ENCODE data around the gene LCN6. TPM values are rescaled to one million over a fixed set of nuclear protein-coding genes. Genes with fewer than 3 reads are reported as not detected.

LCN6 gene
- total and polyA plus RNA-seq, 9 of the 15 experiments (the other 6 are each of a cell fraction or from before 2014, with no cell fraction given) = 0.10 to 0.45 (median 0.37) TPM; not detected in 5

DNA sequence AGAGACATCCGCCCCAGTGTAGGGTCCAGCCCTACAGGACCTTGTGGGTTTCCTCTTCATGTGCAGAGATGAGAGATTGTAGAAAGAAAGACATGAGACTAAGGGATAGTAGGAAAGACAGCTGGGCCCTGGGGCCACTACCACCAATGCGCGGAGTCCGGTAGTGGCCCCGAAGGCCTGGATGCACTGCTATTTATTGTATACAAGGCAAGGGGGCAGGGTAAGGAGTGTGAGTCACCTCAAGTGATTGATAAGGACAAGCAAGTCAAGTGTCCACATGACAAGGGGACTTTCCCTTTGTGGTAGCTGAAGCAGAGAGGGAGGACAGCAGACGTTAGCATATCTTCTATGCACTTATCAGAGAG, 36.7 kb upstream of the LCN6 start (continued):
- TF ChIP-seq, protein P1, sequence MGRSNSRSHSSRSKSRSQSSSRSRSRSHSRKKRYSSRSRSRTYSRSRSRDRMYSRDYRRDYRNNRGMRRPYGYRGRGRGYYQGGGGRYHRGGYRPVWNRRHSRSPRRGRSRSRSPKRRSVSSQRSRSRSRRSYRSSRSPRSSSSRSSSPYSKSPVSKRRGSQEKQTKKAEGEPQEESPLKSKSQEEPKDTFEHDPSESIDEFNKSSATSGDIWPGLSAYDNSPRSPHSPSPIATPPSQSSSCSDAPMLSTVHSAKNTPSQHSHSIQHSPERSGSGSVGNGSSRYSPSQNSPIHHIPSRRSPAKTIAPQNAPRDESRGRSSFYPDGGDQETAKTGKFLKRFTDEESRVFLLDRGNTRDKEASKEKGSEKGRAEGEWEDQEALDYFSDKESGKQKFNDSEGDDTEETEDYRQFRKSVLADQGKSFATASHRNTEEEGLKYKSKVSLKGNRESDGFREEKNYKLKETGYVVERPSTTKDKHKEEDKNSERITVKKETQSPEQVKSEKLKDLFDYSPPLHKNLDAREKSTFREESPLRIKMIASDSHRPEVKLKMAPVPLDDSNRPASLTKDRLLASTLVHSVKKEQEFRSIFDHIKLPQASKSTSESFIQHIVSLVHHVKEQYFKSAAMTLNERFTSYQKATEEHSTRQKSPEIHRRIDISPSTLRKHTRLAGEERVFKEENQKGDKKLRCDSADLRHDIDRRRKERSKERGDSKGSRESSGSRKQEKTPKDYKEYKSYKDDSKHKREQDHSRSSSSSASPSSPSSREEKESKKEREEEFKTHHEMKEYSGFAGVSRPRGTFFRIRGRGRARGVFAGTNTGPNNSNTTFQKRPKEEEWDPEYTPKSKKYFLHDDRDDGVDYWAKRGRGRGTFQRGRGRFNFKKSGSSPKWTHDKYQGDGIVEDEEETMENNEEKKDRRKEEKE (IDR thresholded peaks at IDR 0.05; ENCODE audit: borderline replicate concordance in 1 of 2, control insufficient read depth in 1 of 2, low read depth in 2 of 2, low read length in 1 of 2) = no peak
- no peak for TF ChIP-seq ELF2 (CRISPR knock-in tag; IDR thresholded peaks at IDR 0.05)
- no peak for TF ChIP-seq POLR3G (IDR thresholded peaks at IDR 0.05; ENCODE audit: extremely low read depth, insufficient read length, insufficient replicate concordance)
- no peak for TF ChIP-seq CHD2 (IDR thresholded peaks at IDR 0.05; ENCODE audit: low read depth, low read length)
- TF ChIP-seq NCOA4 (IDR thresholded peaks at IDR 0.05; ENCODE audit: partially characterized antibody) = no peak
- TF ChIP-seq NFRKB (IDR thresholded peaks at IDR 0.05; ENCODE audit: low read depth) = no peak
- no peak for TF ChIP-seq NFYB (IDR thresholded peaks at IDR 0.05; ENCODE audit: extremely low read depth, insufficient read length)
- TF ChIP-seq RUNX1 (IDR thresholded peaks at IDR 0.05; ENCODE audit: low read depth) = no peak
- peak; percentile 51 for TF ChIP-seq EP300 (IDR thresholded peaks at IDR 0.05; ENCODE audit: low read length)
- no peak for TF ChIP-seq SMAD1 (IDR thresholded peaks at IDR 0.05; ENCODE audit: low read depth, low read length, partially characterized antibody)
- TF ChIP-seq ZKSCAN3 (CRISPR knock-in tag; IDR thresholded peaks at IDR 0.05) = no peak
- TF ChIP-seq SP2 (IDR thresholded peaks at IDR 0.05; ENCODE audit: extremely low read depth, low read depth, low read length, poor library complexity, severe bottlenecking) = no peak
- TF ChIP-seq CREB1 (IDR thresholded peaks at IDR 0.05) = no peak
- no peak for TF ChIP-seq CREB1 (CRISPR knock-in tag; IDR thresholded peaks at IDR 0.05)
- no peak for TF ChIP-seq RBM15 (IDR thresholded peaks at IDR 0.05; ENCODE audit: insufficient read depth, low read length)
- TF ChIP-seq ZNF507 (tag; conservative IDR thresholded peaks at IDR 0.05) = no peak
- peak; percentile 92 for TF ChIP-seq BHLHE40 (IDR thresholded peaks at IDR 0.05; ENCODE audit: low read length)
- TF ChIP-seq SPI1 (IDR thresholded peaks at IDR 0.05; ENCODE audit: borderline replicate concordance, low read depth, low read length) = no peak
- TF ChIP-seq SETDB1 (IDR thresholded peaks at IDR 0.05; ENCODE audit: low read length) = no peak
- TF ChIP-seq, protein P2, sequence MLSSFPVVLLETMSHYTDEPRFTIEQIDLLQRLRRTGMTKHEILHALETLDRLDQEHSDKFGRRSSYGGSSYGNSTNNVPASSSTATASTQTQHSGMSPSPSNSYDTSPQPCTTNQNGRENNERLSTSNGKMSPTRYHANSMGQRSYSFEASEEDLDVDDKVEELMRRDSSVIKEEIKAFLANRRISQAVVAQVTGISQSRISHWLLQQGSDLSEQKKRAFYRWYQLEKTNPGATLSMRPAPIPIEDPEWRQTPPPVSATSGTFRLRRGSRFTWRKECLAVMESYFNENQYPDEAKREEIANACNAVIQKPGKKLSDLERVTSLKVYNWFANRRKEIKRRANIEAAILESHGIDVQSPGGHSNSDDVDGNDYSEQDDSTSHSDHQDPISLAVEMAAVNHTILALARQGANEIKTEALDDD (IDR thresholded peaks at IDR 0.05) = no peak
- TF ChIP-seq NR2C2 (CRISPR knock-in tag; IDR thresholded peaks at IDR 0.05) = no peak
- no peak; the same call in 1 of the 2 replicates for TF ChIP-seq NR2C2 (tag; IDR thresholded peaks at IDR 0.05)
- TF ChIP-seq BDP1 (IDR thresholded peaks at IDR 0.05; ENCODE audit: insufficient read depth, insufficient read length) = no peak
- TF ChIP-seq SRSF1 (IDR thresholded peaks at IDR 0.05; ENCODE audit: low read depth, low read length) = no peak
- no peak for TF ChIP-seq EZH2 (IDR thresholded peaks at IDR 0.05; ENCODE audit: borderline replicate concordance, low read depth, low read length)
- TF ChIP-seq, protein P3, sequence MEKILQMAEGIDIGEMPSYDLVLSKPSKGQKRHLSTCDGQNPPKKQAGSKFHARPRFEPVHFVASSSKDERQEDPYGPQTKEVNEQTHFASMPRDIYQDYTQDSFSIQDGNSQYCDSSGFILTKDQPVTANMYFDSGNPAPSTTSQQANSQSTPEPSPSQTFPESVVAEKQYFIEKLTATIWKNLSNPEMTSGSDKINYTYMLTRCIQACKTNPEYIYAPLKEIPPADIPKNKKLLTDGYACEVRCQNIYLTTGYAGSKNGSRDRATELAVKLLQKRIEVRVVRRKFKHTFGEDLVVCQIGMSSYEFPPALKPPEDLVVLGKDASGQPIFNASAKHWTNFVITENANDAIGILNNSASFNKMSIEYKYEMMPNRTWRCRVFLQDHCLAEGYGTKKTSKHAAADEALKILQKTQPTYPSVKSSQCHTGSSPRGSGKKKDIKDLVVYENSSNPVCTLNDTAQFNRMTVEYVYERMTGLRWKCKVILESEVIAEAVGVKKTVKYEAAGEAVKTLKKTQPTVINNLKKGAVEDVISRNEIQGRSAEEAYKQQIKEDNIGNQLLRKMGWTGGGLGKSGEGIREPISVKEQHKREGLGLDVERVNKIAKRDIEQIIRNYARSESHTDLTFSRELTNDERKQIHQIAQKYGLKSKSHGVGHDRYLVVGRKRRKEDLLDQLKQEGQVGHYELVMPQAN (IDR thresholded peaks at IDR 0.05; ENCODE audit: borderline replicate concordance) = no peak
- TF ChIP-seq RNF2 (IDR thresholded peaks at IDR 0.05) = no peak

Data from K562 (cell line).